ENCODE measurements around the gene AK9.
A peak's percentile ranks its signal among the peaks of the same experiment; 100 is the strongest.
"Not testable (repeated sequence)": the region's sequence is repeated elsewhere in the genome, so short reads cannot be mapped to it uniquely, and the experiment has no call there.

Gene AK9

GRCh38 chr6:109612268-109612667, 78.7 kb downstream of the AK9 start:
- DNase-seq = no peak

- DNase-seq = no peak
These were observed 79.5 kb downstream of the AK9 start for GRCh38 chr6:109611502-109611901.

GRCh38 chr6:109610590-109610989, 80.4 kb downstream of the AK9 start:
- no peak for DNase-seq

- no peak for DNase-seq
These were observed 81.3 kb downstream of the AK9 start for GRCh38 chr6:109609737-109610136.

GRCh38 chr6:109606359-109606758, 84.6 kb downstream of the AK9 start:
- DNase-seq = no peak

GRCh38 chr6:109595998-109596397, 95.0 kb downstream of the AK9 start:
- DNase-seq = no peak

GRCh38 chr6:109580519-109580918, 110.5 kb downstream of the AK9 start:
- DNase-seq = no peak

GRCh38 chr6:109579361-109579760, 111.6 kb downstream of the AK9 start:
- DNase-seq = no peak

GRCh38 chr6:109569901-109570300, 121.1 kb downstream of the AK9 start:
- not testable (repeated sequence) for DNase-seq

- no peak for DNase-seq
These were observed 129.2 kb downstream of the AK9 start for GRCh38 chr6:109561844-109562243.

GRCh38 chr6:109531446-109531845, 159.6 kb downstream of the AK9 start:
- no peak for DNase-seq

- DNase-seq = no peak
These were observed 163.0 kb downstream of the AK9 start for GRCh38 chr6:109527989-109528388.

- DNase-seq = peak; percentile 43
These were observed 163.9 kb downstream of the AK9 start for GRCh38 chr6:109526905-109527628.

- no peak for DNase-seq
These were observed 166.9 kb downstream of the AK9 start for GRCh38 chr6:109524129-109524528.

GRCh38 chr6:109523478-109523877, 167.5 kb downstream of the AK9 start:
- no peak for DNase-seq

- no peak for DNase-seq
These were observed 169.9 kb downstream of the AK9 start for GRCh38 chr6:109521080-109521479.

GRCh38 chr6:109519647-109520046, 171.4 kb downstream of the AK9 start:
- not testable (repeated sequence) for DNase-seq

GRCh38 chr6:109516929-109517328, 174.1 kb downstream of the AK9 start:
- DNase-seq = no peak

- DNase-seq = no peak
These were observed 175.1 kb downstream of the AK9 start for GRCh38 chr6:109515781-109516409.

- no peak for DNase-seq
These were observed 176.1 kb downstream of the AK9 start for GRCh38 chr6:109514946-109515345.

- DNase-seq = no peak
These were observed 177.4 kb downstream of the AK9 start for GRCh38 chr6:109513571-109514071.

GRCh38 chr6:109512271-109512817, 178.7 kb downstream of the AK9 start:
- no peak for DNase-seq

- DNase-seq = no peak
These were observed 179.2 kb downstream of the AK9 start for GRCh38 chr6:109511832-109512231.

GRCh38 chr6:109510358-109510757, 180.6 kb downstream of the AK9 start:
- no peak for DNase-seq

Data from femur (tissue), 1 donor.